Superior temporal gyrus (tissue), 1 donor: Measurements from ENCODE around the gene TXNDC15.
A peak's percentile ranks its signal among the peaks of the same experiment; 100 is the strongest.
"Not testable (repeated sequence)": the region's sequence is repeated elsewhere in the genome, so short reads cannot be mapped to it uniquely, and the experiment has no call there.

Experiments
- DNase-seq: peaks from one replicate; pipeline ENCODE4 v3.0.0-alpha.2; 2016; ENCODE audit errors: extremely low spot score

TXNDC15 gene

GRCh38 chr5:134877159-134877558, 3.0 kb downstream of the TXNDC15 start:
- DNase-seq, result no peak

- no peak for DNase-seq
These were observed 4.2 kb downstream of the TXNDC15 start for GRCh38 chr5:134878403-134878802.

GRCh38 chr5:134879456-134879855, 5.3 kb downstream of the TXNDC15 start:
- DNase-seq, result no peak

GRCh38 chr5:134880937-134881336, 6.8 kb downstream of the TXNDC15 start:
- DNase-seq, result not testable (repeated sequence)

GRCh38 chr5:134881711-134882110, 7.5 kb downstream of the TXNDC15 start:
- DNase-seq, result not testable (repeated sequence)

GRCh38 chr5:134887593-134888159, 13.5 kb downstream of the TXNDC15 start:
- DNase-seq, result no peak

GRCh38 chr5:134889335-134889734, 15.2 kb downstream of the TXNDC15 start:
- DNase-seq, result no peak

GRCh38 chr5:134891473-134891872, 17.3 kb downstream of the TXNDC15 start:
- DNase-seq, result no peak

GRCh38 chr5:134892282-134892681, 18.1 kb downstream of the TXNDC15 start:
- DNase-seq, result no peak

- no peak for DNase-seq
These were observed 18.8 kb downstream of the TXNDC15 start for GRCh38 chr5:134892926-134893325.

GRCh38 chr5:134893748-134894505, 19.8 kb downstream of the TXNDC15 start:
- DNase-seq, result no peak

- no peak for DNase-seq
These were observed 28.1 kb downstream of the TXNDC15 start for GRCh38 chr5:134902071-134902801.

- peak; percentile 87 for DNase-seq
These were observed 30.6 kb downstream of the TXNDC15 start, which contains the start of gene PCBD2 for GRCh38 chr5:134904610-134905245. Gene PCBD2, plus strand, starts transcription at chr5:134905131. Its CDS starts 9 bp downstream, at chr5:134905140.

- DNase-seq, result peak; percentile 85
These were observed 31.2 kb downstream of the TXNDC15 start for GRCh38 chr5:134905246-134905996.

GRCh38 chr5:134906811-134907210, 32.6 kb downstream of the TXNDC15 start:
- DNase-seq, result no peak

- not testable (repeated sequence) for DNase-seq
These were observed 36.6 kb downstream of the TXNDC15 start for GRCh38 chr5:134910752-134911151.

- DNase-seq, result no peak
These were observed 37.4 kb downstream of the TXNDC15 start for GRCh38 chr5:134911285-134912206.

GRCh38 chr5:134913254-134913653, 39.1 kb downstream of the TXNDC15 start:
- DNase-seq, result no peak

- DNase-seq, result no peak
These were observed 39.6 kb downstream of the TXNDC15 start for GRCh38 chr5:134913795-134914194.

- DNase-seq, result no peak
These were observed 43.1 kb downstream of the TXNDC15 start for GRCh38 chr5:134917070-134917815.
